GM06990 (cell line): ENCODE data around the gene DNAJB4.
A peak's percentile ranks its signal among the peaks of the same experiment; 100 is the strongest.
"Not testable (repeated sequence)": the region's sequence is repeated elsewhere in the genome, so short reads cannot be mapped to it uniquely, and the experiment has no call there.

Experiments used
- DNase-seq: peaks from one replicate; pipeline ENCODE4 v3.0.0-alpha.2; 2011; ENCODE audit not compliant: insufficient read length; ENCODE audit errors: extremely low read depth
- H3K27me3 ChIP-seq: replicated peaks from 2 replicates; pipeline ENCODE4 v1.6.0; 2011; ENCODE audit warnings: low read length; ENCODE audit not compliant: control insufficient read depth, insufficient read depth
- H3K36me3 ChIP-seq: 2 replicates; pipeline ENCODE4 v1.5.1; 2011; ENCODE audit warnings: low read length; ENCODE audit not compliant: control insufficient read depth, insufficient read depth
- H3K4me3 ChIP-seq: replicated peaks from 2 replicates; pipeline ENCODE4 v1.5.1; 2011; ENCODE audit warnings: low read depth, mild to moderate bottlenecking, control low read depth, low read length
- CTCF ChIP-seq: IDR thresholded peaks from 2 replicates; pipeline ENCODE4 v1.5.1; 2011; ENCODE audit warnings: low read length, control low read depth, mild to moderate bottlenecking, inconsistent platforms; ENCODE audit not compliant: insufficient read depth, poor library complexity, severe bottlenecking

The DNAJB4 gene

GRCh38 chr1:77994117-77994705 lies 10.5 kb upstream of the DNAJB4 start:
- H3K27me3 ChIP-seq: no peaks in the 10 kb centered on the region
- no peaks in the 10 kb centered on the region; the same call in 1 of the 2 replicates for H3K36me3 ChIP-seq
- TF ChIP-seq CTCF: no peak
- no peak overlapping the region for H3K4me3 ChIP-seq
- no peak for DNase-seq

GRCh38 chr1:77996734-77997133 lies 8.0 kb upstream of the DNAJB4 start:
- no peaks in the 10 kb centered on the region for H3K27me3 ChIP-seq
- H3K4me3 ChIP-seq: no peak overlapping the region
- no peaks in the 10 kb centered on the region; the same call in 1 of the 2 replicates for H3K36me3 ChIP-seq
- no peak for TF ChIP-seq CTCF
- no peak for DNase-seq

GRCh38 chr1:78000536-78000935 lies 4.2 kb upstream of the DNAJB4 start:
- not testable (repeated sequence) for DNase-seq, H3K27me3 ChIP-seq, H3K4me3 ChIP-seq, H3K36me3 ChIP-seq

GRCh38 chr1:78003070-78003746 lies 1.5 kb upstream of the DNAJB4 start:
- TF ChIP-seq CTCF: no peak
- H3K36me3 ChIP-seq: no peaks in the 10 kb centered on the region
- H3K4me3 ChIP-seq: no peak overlapping the region
- no peak for DNase-seq
- no peaks in the 10 kb centered on the region for H3K27me3 ChIP-seq

- TF ChIP-seq CTCF: no peak
- no peaks in the 10 kb centered on the region for H3K27me3 ChIP-seq
- H3K4me3 ChIP-seq: peak overlapping the region; percentile 39
- no peaks in the 10 kb centered on the region for H3K36me3 ChIP-seq
- DNase-seq: peak; percentile 86
These were observed 639 bp upstream of the DNAJB4 start for GRCh38 chr1:78003882-78004718.

- Histone ChIP-seq H3K27me3 (no peaks in the 10 kb centered on the region), H3K36me3 (no peaks in the 10 kb centered on the region), H3K4me3 (peak overlapping the region; percentile 74)
- TF ChIP-seq CTCF: no peak
- no peak for DNase-seq
These were observed 646 bp downstream of the DNAJB4 start for GRCh38 chr1:78005448-78005722.
